HCT116 (cell line): ENCODE results near the gene SUV39H2. TPM values are rescaled to one million over a fixed set of nuclear protein-coding genes. Genes with fewer than 3 reads are reported as not detected.

ENCODE experiments used
- ATAC-seq: fragments of 200-7000 bp; cut with Tn5 transposase; 2 replicates; pipeline ENCODE4 v1.9.1; 2020; ENCODE audit warnings: mild to moderate bottlenecking, moderate library complexity
- BruUV-seq: library from RNA; stranded (reverse); fragments of 400-500 nt; replicated peaks from 2 replicates; lab custom pipeline; 2021; lab: Mats Ljungman, UMichigan
- CTCF ChIA-PET: fragments of 300-600 bp; sonication (Branson Sonifier 250); formaldehyde crosslinking; loops from one replicate; lab custom pipeline; 2021; ENCODE audit warnings: antibody characterized with exemption; lab: Charles Lee
- POLR2A ChIA-PET: fragments of 300-600, 350-600 bp; sonication (Branson Sonifier 250); formaldehyde crosslinking; loops from one replicate; lab custom pipeline; 2021; ENCODE audit warnings: antibody characterized with exemption; lab: Charles Lee
- RAD21 ChIA-PET, 2 experiments: fragments of 300-600 bp; sonication (Branson Sonifier 250); formaldehyde crosslinking; loops; one replicate each; lab custom pipeline; 2023; ENCODE audit warnings: low total read pairs in 2 of 2; ENCODE audit not compliant: uncharacterized antibody in 2 of 2, unreplicated experiment in 2 of 2, low non-redundant PET in 1 of 2; lab: Charles Lee
- DNase-seq: peaks from one replicate; pipeline ENCODE4 v3.0.0-alpha.2; 2010; ENCODE audit warnings: low read depth, low spot score
- H2AFZ ChIP-seq: fragments of 200-600 bp; shearing (Covaris generic), sonication (generic); 2 replicates; pipeline ENCODE4 v1.6.1; 2017; ENCODE audit warnings: low read depth, mixed run types, mixed read lengths, antibody characterized with exemption, low read length; ENCODE audit not compliant: poor library complexity, severe bottlenecking
- H3K27ac ChIP-seq: 2 replicates; pipeline ENCODE4 v1.5.1; 2012; ENCODE audit warnings: low read depth, low read length
- H3K27me3 ChIP-seq: fragments of 200-600 bp; sonication (generic); 2 replicates; pipeline ENCODE4 v1.6.1; 2016; ENCODE audit warnings: mixed run types, low read length, mixed read lengths; ENCODE audit not compliant: insufficient read depth
- H3K36me3 ChIP-seq, 2 experiments: fragments of 200-500 bp in 1 of 2; fragments of 200-600 bp in 1 of 2; sonication (Bioruptor generic) in 1 of 2; sonication (generic) in 1 of 2; 2 replicates each; pipeline versions ENCODE4 v1.5.1 to v1.6.1; 2014 to 2016; ENCODE audit warnings: low read length in 2 of 2, inconsistent platforms in 1 of 2, mixed read lengths in 1 of 2, mixed run types in 1 of 2; ENCODE audit not compliant: insufficient read depth in 2 of 2, control insufficient read depth in 1 of 2
- H3K4me1 ChIP-seq, 2 experiments: fragments of 200-600 bp in 1 of 2; sonication (generic) in 1 of 2; 2 replicates each; pipeline versions ENCODE4 v1.5.1 to v1.6.1; 2012 to 2017; ENCODE audit warnings: low read length in 2 of 2, inconsistent platforms in 1 of 2, mild to moderate bottlenecking in 1 of 2, mixed read lengths in 1 of 2, mixed run types in 1 of 2, moderate library complexity in 1 of 2; ENCODE audit not compliant: insufficient read depth in 2 of 2, control insufficient read depth in 1 of 2
- H3K4me2 ChIP-seq: fragments of 200-600 bp; sonication (generic); 2 replicates; pipeline ENCODE4 v1.6.1; 2017; ENCODE audit warnings: mixed run types, low read length, mixed read lengths
- H3K4me3 ChIP-seq, 2 experiments: fragments of 200-600 bp in 1 of 2; sonication (generic) in 1 of 2; replicated peaks in 1 of 2; 2 replicates each; pipeline ENCODE4 v1.5.1; 2011 to 2016; ENCODE audit warnings: low read length in 2 of 2, control low read depth in 1 of 2, low read depth in 1 of 2, mild to moderate bottlenecking in 1 of 2, mixed read lengths in 1 of 2, mixed run types in 1 of 2
- H3K79me2 ChIP-seq: fragments of 200-600 bp; sonication (generic); 2 replicates; pipeline ENCODE4 v1.6.1; 2017; ENCODE audit warnings: mild to moderate bottlenecking, mixed run types, low read length, moderate library complexity, mixed read lengths; ENCODE audit not compliant: insufficient read depth
- H3K9ac ChIP-seq: fragments of 200-600 bp; sonication (generic); 2 replicates; pipeline ENCODE4 v1.6.1; 2016; ENCODE audit warnings: low read length, mixed read lengths
- H3K9me2 ChIP-seq: fragments of 200-600 bp; sonication (generic), shearing (Covaris generic); 2 replicates; pipeline ENCODE4 v1.6.1; 2017; ENCODE audit warnings: mixed run types, mild to moderate bottlenecking, moderate library complexity; ENCODE audit not compliant: insufficient read depth
- H3K9me3 ChIP-seq, 2 experiments: fragments of 200-500 bp in 1 of 2; fragments of 200-600 bp in 1 of 2; sonication (Bioruptor generic) in 1 of 2; sonication (generic) in 1 of 2; 2 replicates each; pipeline ENCODE4 v1.6.1; 2014 to 2017; ENCODE audit warnings: low read length in 2 of 2, mixed read lengths in 2 of 2, inconsistent platforms in 1 of 2, low read depth in 1 of 2, mild to moderate bottlenecking in 1 of 2, mixed run types in 1 of 2, moderate library complexity in 1 of 2; ENCODE audit not compliant: control insufficient read depth in 1 of 2, insufficient read depth in 1 of 2
- H4K20me1 ChIP-seq: fragments of 200-600 bp; sonication (generic), shearing (Covaris generic); 2 replicates; pipeline ENCODE4 v1.6.1; 2017; ENCODE audit warnings: mixed run types, mild to moderate bottlenecking, moderate library complexity; ENCODE audit not compliant: insufficient read depth
- CBX3 ChIP-seq: IDR thresholded peaks from 2 replicates; pipeline ENCODE4 v1.6.1; 2012; ENCODE audit warnings: low read depth
- EZH2phosphoT487 ChIP-seq: fragments of 200-600 bp; IDR thresholded peaks from 2 replicates; pipeline ENCODE4 v1.6.1; 2018; ENCODE audit warnings: antibody characterized with exemption, borderline replicate concordance
- FOSL1 ChIP-seq: IDR thresholded peaks from 2 replicates; pipeline ENCODE4 v1.6.1; 2012; ENCODE audit warnings: low read depth
- POLR2A ChIP-seq: IDR thresholded peaks from 2 replicates; pipeline ENCODE4 v1.7.0; 2011; ENCODE audit warnings: borderline replicate concordance; ENCODE audit not compliant: insufficient read depth, insufficient read length; ENCODE audit errors: extremely low read depth
- SRF ChIP-seq: IDR thresholded peaks from 2 replicates; pipeline ENCODE4 v1.6.1; 2012; ENCODE audit warnings: low read depth
- TCF7L2 ChIP-seq: IDR thresholded peaks from 2 replicates; pipeline ENCODE4 v1.7.0; 2011; ENCODE audit warnings: borderline replicate concordance, inconsistent platforms; ENCODE audit not compliant: insufficient read depth, insufficient read length; ENCODE audit errors: extremely low read depth
- ZFX ChIP-seq: fragments of 450-650 bp; IDR thresholded peaks from 2 replicates; pipeline ENCODE4 v1.6.1; 2017
- intact Hi-C: fragments of 100-400 bp; cut with micrococcal nuclease; formaldehyde crosslinking; loops from 2 replicates; pipeline ENCODE4 v1.10.0; 2022
- total RNA-seq: library from RNA; stranded (reverse); gene quantifications from one replicate; pipeline ENCODE4 v1.2.1, GENCODE V29; 2021; ENCODE audit not compliant: unreplicated experiment

SUV39H2 gene
- total RNA-seq, 1 experiment from 2014 or later = 26.6 TPM

GRCh38 chr10:14837757-14838581 is 40.7 kb upstream of the SUV39H2 start, which contains the start of the genes CDNF, HSPA14 and MSANTD7 (continued):
- TF ChIP-seq EZH2phosphoT487 (no peak), TCF7L2 (peak; percentile 57), POLR2A (peak; percentile 75), SRF (no peak), CBX3 (no peak), FOSL1 (no peak)
- TF ChIP-seq, all 23 proteins: peak for 10

- Histone ChIP-seq H3K4me3 (peak overlapping the region; percentile 84 to 93), H4K20me1 (no peaks in the 10 kb centered on the region), H3K27ac (peak overlapping the region; percentile 83), H3K79me2 (peaks cover 56% of the 10 kb centered on the region), H3K4me1 (peaks cover 2 to 20% of the 10 kb centered on the region in 2 experiments; a peak in 3 of 4 replicates), H3K4me2 (peak overlapping the region; percentile 88), H2AFZ (no peak overlapping the region), H3K27me3 (no peaks in the 10 kb centered on the region), H3K9me3 (no peaks in the 10 kb centered on the region), H3K9me2 (no peaks in the 10 kb centered on the region), H3K9ac (peak overlapping the region; percentile 98), H3K36me3 (peaks cover 30 to 33% of the 10 kb centered on the region in 2 experiments; a peak in 3 of 4 replicates)
- ChIA-PET POLR2A (interaction anchor here (0.9 to 1.3 kb wide), 5 partner anchors 9 to 115 kb away, joined by 3 to 14 read pairs (median 5); partner anchors contain the start of genes DCLRE1C and SUV39H2), RAD21 (interaction anchor here in 1 of 2 experiments (0.6 kb wide), 1 partner anchor 326 kb away, joined by 3 read pairs; no protein-coding TSS in a partner anchor), CTCF (interaction anchor here (1.1 to 3.2 kb wide), 4 partner anchors 16 to 316 kb away, joined by 3 to 16 read pairs (median 4); no protein-coding TSS in a partner anchor)
- no TSS peak for BruUV-seq
- ATAC-seq (peak; percentile 6), DNase-seq (no peak)
- no peak for TF ChIP-seq SRF
- peak; percentile 42 for TF ChIP-seq ZFX
- intact Hi-C loops = loop anchor here (2.0 to 5.0 kb wide), 3 partner anchors 39 to 268 kb away; partner anchors contain the start of genes DCLRE1C and SUV39H2
These were observed 39.9 kb upstream of the SUV39H2 start for GRCh38 chr10:14838582-14839304.
